GM19099 (cell line): ENCODE results near the gene IL17F.

Experiments used
- POLR2A ChIP-seq: IDR thresholded peaks from 3 replicates; pipeline ENCODE4 v1.6.1; 2011; ENCODE audit warnings: low read depth; ENCODE audit not compliant: insufficient read length; ENCODE audit errors: extremely low read depth

Gene IL17F

DNA sequence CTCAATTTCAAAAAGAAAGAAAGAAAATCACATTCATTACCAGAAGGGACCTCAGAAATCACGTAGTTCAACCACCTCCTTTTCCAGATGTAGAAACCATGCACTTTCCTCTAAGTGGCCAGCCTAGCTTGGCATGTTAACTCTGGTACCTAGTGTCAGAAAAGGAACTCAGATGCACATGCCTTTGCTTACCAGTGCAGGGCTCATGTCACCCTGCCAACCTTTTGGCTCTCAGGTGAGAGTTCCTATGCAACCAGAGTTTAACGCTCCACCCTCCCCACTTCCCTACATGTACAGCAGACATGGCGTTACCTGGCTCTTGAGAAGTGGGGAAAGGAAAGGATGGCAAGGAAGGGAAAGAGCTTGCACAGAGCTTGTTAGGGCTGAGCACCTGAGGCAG lies 16.3 kb upstream of the IL17F start:
- TF ChIP-seq POLR2A, result no peak

DNA sequence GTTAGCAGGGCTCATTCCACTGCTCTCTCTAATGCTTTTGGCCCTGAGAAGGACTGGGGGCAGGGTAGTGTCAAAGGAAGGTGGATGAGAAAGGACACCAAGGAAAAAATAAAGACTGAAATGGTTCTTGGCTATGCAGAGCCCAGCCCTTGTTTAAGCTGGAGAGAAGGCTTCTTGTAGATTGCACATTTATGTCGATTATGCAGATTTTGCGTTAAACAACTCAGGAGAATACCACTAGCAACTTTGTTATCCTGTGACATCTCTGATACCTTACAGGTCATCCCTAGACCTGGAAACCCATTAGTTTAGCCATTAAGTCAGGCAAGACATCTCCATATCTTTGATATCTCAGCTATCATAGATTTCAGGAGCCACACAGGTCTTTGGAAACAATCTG lies 11.1 kb upstream of the IL17F start:
- no peak for TF ChIP-seq POLR2A

GRCh38 chr6:52254731-52255378 lies 10.6 kb upstream of the IL17F start:
- no peak for TF ChIP-seq POLR2A

DNA sequence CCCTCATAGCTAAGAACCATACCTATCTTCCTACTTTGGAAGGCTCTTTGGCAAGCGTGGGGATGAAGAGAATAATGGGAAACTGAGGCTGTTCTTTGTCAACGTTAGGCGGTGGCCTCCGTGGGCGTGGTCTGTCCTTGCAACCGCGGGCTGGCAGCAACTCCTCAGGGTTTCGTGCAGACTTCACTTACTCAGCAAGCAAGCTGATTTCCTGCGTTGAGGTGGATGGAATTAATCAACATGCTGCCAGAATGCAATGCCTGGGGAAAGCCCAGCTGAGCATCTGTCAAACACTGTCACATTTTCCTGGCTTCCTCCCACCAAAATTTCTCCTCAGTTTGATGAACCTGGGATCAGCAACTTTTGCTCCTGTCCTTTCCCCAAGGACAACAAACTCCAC lies 9.2 kb upstream of the IL17F start:
- no peak for TF ChIP-seq POLR2A

- no peak for TF ChIP-seq POLR2A
Measured at GRCh38 chr6:52251113-52251512, 6.8 kb upstream of the IL17F start.

- no peak for TF ChIP-seq POLR2A
Measured at GRCh38 chr6:52249078-52249477, 4.8 kb upstream of the IL17F start.

DNA sequence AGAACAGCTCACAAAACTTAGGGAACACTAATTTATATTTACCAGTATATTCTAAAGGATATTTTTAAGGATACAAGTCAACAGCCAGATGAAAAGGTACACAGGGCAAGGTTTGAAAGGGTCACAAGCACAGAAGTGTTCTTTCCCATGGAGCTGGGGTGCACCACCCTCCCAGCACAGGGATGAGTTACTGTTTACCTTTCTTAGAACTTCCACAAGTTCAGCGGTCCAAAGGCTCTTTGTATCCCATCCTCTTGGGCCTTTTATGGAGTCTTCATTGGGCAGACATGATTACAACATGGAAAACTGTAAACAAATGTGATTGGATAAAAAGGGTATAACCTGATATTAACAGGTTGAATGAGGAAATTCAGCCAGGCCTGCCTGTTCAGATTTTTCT lies 1.1 kb upstream of the IL17F start:
- TF ChIP-seq POLR2A, result no peak

DNA sequence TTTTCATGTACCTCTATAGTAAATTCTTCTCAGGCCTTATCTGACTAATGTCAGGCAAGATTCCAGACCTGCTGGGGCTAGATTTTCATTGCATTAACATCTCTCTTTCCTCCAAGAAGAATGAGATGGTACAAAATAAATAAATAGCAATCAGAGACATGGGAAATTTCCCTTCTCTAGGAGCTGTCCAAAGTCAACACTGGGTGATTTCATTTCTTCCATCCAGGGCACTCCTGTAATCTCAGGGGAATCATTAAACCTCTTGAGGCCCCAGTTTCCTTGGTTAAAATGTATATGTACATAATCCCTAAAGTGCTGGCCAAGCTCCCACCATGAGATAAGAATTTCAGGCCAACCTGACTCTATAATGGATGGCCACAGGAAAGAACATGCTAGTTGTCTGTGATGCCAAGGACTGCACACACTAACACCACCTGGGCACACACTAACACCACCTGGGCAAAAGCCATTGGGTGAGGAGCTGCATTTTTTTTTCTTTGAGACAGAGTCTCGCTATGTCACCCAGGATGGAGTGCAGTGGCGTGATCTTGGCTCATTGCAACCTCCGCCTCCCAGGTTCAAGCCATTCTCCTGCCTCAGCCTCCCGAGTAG lies 912 bp downstream of the IL17F start:
- no peak for TF ChIP-seq POLR2A

DNA sequence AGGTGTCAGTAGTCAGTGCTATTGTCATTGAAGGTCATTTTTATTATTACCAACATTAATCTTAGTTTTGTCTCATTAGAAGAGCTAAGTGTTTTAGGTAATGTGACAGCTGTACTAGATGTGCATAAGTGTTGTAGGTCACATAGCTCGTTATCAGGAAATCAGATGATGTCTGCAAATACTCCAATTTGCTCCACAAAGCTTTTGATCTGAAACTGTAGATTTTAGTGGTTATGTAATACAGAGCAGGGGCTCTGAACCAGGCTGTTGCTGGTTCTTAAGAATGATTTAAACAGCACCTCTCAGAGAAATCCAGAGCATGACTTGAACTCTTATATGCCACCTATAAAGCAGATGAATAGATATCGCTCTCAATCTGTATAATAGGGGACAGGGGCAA lies 2.5 kb downstream of the IL17F start:
- TF ChIP-seq POLR2A, result no peak

DNA sequence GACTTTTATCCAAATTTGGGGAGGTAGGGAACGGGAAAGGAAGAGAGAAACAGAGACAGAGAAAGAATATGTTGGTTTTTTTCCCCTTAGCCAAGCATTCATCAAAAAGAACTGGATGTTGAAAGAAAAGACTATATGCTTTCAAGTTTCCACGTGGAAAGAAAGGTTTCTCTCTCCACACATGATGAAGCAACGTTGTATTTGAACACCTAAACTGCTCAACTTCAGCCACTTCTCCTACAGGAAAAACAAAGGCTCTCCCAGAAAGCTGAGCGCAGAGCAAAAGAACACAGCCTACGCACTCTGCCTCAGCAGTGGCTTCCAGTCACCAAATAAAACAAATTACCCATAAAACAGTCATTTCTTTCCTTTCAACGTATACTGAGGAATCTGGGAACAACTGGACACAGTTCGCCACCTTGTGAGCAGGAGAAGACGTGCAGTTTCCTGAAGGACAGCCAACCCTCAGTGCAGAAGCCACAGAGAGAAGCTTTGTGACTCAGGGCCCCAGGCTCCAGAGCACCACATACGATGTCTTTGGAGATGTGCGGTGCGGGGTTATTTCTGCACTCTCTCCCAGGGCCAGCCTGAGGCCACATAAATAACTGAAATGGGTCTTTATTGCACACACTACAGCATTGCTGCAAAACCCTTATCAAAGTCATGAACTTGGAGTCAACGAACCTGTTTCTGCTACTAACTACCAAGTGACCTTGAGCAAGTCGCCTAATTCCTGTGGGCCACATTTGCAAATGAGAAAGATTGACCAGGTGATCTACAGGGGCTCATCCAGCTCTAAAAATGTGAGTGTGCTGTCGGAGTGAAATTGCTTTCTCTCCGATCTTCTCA lies 10.1 kb downstream of the IL17F start:
- no peak for TF ChIP-seq POLR2A

DNA sequence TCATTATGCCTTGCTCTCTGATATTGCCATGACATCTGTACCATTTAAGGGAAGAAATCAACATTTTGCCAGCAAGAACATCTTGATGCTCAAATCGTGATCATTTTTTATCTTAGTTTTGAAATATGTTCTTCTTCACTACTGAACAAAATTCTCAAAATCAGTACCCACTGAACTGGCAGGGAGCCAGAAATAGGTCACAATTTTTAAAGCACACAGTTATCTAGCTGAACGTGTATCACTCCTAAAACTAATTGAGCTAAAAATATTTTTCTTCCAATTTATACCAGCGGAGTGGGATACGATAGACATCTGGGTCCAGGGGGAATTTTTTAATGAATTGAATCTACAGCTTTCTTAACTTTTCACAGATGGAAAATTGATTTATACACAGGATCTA lies 11.3 kb downstream of the IL17F start:
- no peak for TF ChIP-seq POLR2A

DNA sequence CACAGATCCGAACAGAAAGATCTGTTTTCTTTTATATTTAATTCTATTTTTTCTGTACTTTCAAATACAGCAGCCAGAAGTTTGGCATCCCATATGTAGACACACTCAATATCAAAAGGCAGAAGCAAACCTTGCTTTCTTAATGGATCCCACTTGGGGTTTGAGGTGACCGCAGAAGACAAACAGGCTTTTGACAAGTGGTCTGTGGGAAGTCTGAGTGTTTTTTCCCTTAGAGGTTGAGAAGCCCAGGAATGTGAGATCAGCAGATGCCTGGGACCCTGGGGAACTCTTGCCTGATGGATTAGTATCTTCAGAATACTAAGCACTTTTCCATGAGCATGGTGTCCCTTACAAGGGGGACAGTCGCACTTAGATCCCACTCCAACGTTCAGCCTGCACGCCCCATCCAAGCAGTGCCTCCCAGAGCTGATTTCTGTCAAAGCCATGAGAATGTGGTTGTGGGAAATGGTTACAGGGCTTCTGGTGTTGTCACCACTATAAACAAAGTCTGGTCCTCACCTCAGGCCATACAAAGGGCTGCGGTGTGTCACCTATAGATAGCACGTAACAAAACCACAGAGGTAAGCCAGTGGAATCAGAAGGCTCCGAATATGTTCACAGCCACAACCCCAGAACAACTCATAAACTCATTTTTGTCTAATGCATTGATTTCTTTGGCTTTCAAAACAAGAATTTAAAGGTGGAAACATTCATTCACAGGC lies 12.7 kb downstream of the IL17F start:
- no peak for TF ChIP-seq POLR2A

DNA sequence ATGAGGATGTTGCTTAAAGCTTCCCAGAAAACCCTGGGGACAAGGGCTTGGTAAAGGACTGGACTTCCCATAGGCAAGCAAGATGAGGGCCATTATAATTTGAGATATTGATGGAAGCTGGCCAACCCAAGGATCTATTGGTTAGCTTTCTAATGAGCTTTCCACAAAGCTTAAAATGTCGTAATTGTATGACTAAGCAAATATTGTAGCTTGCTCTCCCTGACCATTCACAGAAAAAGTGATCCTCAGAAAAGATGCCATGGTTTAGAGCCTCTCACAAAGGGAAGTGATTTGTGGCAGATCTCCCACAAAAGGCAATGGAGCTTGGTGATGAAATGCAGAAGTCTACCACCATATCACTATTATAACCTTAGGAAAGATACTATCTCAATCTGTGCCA lies 13.6 kb downstream of the IL17F start:
- no peak for TF ChIP-seq POLR2A

DNA sequence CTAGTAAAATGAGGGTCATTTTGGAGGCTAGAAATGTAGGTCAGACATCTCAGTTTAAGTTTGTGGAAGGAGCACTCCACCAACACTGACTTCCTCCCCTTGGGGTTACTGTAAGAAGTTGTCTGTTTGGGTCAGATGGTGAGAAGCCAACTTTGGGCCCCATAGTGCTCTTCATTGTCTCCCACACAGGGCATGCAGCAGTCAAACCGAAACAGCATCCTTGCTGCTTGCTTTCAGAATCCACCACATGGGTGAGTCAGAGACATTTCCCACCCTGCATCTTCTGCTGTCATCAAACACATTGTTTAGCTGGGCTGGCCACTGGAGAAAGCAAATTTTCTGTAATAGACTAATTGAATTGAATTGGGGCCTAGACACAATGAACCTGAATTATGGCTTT lies 16.8 kb downstream of the IL17F start:
- no peak for TF ChIP-seq POLR2A

DNA sequence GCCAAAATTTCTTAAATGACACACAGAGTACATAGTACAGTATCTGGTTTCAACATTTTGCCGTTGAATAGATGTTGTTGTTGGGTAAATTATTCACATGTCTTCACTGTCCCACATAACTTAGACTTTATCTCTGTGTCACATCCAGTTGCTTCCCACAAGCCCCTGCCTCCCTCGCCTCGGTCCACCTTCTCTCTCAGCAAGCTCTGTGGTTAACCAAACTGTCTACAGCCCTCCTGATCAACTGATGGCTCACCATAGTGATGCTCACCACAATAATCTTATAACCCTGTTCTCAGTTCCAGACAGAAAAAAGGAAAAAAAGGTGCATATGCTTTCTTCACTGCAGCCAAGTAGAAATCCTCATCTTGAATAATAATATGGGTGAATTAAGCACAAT lies 23.0 kb downstream of the IL17F start:
- TF ChIP-seq POLR2A, result no peak
